Measurements from ENCODE around the gene WNT5A.

WNT5A gene

GRCh38 chr3:55512571-55513343, 25.7 kb upstream of the WNT5A start:
- Histone ChIP-seq H3K4me2 (ENCODE audit: low read length) (no peak overlapping the region), H4K20me1 (ENCODE audit: insufficient read depth, low read length) (no peaks in the 10 kb centered on the region), H3K9ac (ENCODE audit: low read length) (no peak overlapping the region)

GRCh38 chr3:55511895-55512570, 24.9 kb upstream of the WNT5A start:
- no peaks in the 10 kb centered on the region for H3K9me3 ChIP-seq (ENCODE audit: low read length)
- H4K20me1 ChIP-seq (ENCODE audit: insufficient read depth, low read length): no peaks in the 10 kb centered on the region
- H3K27ac ChIP-seq (ENCODE audit: low read depth, low read length, poor library complexity, severe bottlenecking): no peak overlapping the region
- no peak overlapping the region for H2AFZ ChIP-seq (ENCODE audit: low read length)
- H3F3A ChIP-seq (ENCODE audit: insufficient read depth, low read length): no peaks in the 10 kb centered on the region
- H3K79me2 ChIP-seq (ENCODE audit: insufficient read depth, low read length): no peaks in the 10 kb centered on the region
- no peak overlapping the region for H3K9ac ChIP-seq (ENCODE audit: low read length)
- no peak overlapping the region for H3K4me3 ChIP-seq (ENCODE audit: low read depth, low read length, poor library complexity, severe bottlenecking)
- H3K27me3 ChIP-seq (ENCODE audit: insufficient read depth, low read length): no peaks in the 10 kb centered on the region; the same call in 1 of the 2 replicates
- no peaks in the 10 kb centered on the region for H3K9me2 ChIP-seq (ENCODE audit: low read depth, low read length)
- no peaks in the 10 kb centered on the region for H3K36me3 ChIP-seq (ENCODE audit: insufficient read depth, low read length)
- no peaks in the 10 kb centered on the region for H3K4me1 ChIP-seq (ENCODE audit: insufficient read depth, low read length, severe bottlenecking)
- TF ChIP-seq EZH2 (IDR thresholded peaks at IDR 0.05; ENCODE audit: borderline replicate concordance, low read length) (no peak), CTCF (IDR thresholded peaks at IDR 0.05; ENCODE audit: low read length) (no peak)
- no peak overlapping the region for H3K4me2 ChIP-seq (ENCODE audit: low read length)

More at GRCh38 chr3:55512571-55513343, 25.7 kb upstream of the WNT5A start:
- Histone ChIP-seq H3K27ac (ENCODE audit: low read depth, low read length, poor library complexity, severe bottlenecking) (no peak overlapping the region), H2AFZ (ENCODE audit: low read length) (no peak overlapping the region), H3K27me3 (ENCODE audit: insufficient read depth, low read length) (no peaks in the 10 kb centered on the region; the same call in 1 of the 2 replicates), H3F3A (ENCODE audit: insufficient read depth, low read length) (no peaks in the 10 kb centered on the region), H3K4me1 (ENCODE audit: insufficient read depth, low read length, severe bottlenecking) (no peaks in the 10 kb centered on the region), H3K9me3 (ENCODE audit: low read length) (no peaks in the 10 kb centered on the region), H3K36me3 (ENCODE audit: insufficient read depth, low read length) (no peaks in the 10 kb centered on the region), H3K4me3 (ENCODE audit: low read depth, low read length, poor library complexity, severe bottlenecking) (no peak overlapping the region), H3K79me2 (ENCODE audit: insufficient read depth, low read length) (no peaks in the 10 kb centered on the region), H3K9me2 (ENCODE audit: low read depth, low read length) (no peaks in the 10 kb centered on the region)
- TF ChIP-seq CTCF (IDR thresholded peaks at IDR 0.05; ENCODE audit: low read length) (no peak), EZH2 (IDR thresholded peaks at IDR 0.05; ENCODE audit: borderline replicate concordance, low read length) (no peak)

GRCh38 chr3:55508335-55508734, 21.2 kb upstream of the WNT5A start:
- Histone ChIP-seq H3K36me3 (ENCODE audit: insufficient read depth, low read length) (no peaks in the 10 kb centered on the region), H3K9me3 (ENCODE audit: low read length) (no peaks in the 10 kb centered on the region), H3K27ac (ENCODE audit: low read depth, low read length, poor library complexity, severe bottlenecking) (no peak overlapping the region), H3K79me2 (ENCODE audit: insufficient read depth, low read length) (no peaks in the 10 kb centered on the region), H3K4me3 (ENCODE audit: low read depth, low read length, poor library complexity, severe bottlenecking) (no peak overlapping the region), H3K4me1 (ENCODE audit: insufficient read depth, low read length, severe bottlenecking) (peaks cover 10% of the 10 kb centered on the region), H2AFZ (ENCODE audit: low read length) (no peak overlapping the region), H4K20me1 (ENCODE audit: insufficient read depth, low read length) (no peaks in the 10 kb centered on the region), H3K4me2 (ENCODE audit: low read length) (no peak overlapping the region), H3F3A (ENCODE audit: insufficient read depth, low read length) (no peaks in the 10 kb centered on the region), H3K27me3 (ENCODE audit: insufficient read depth, low read length) (no peaks in the 10 kb centered on the region), H3K9me2 (ENCODE audit: low read depth, low read length) (no peaks in the 10 kb centered on the region), H3K9ac (ENCODE audit: low read length) (no peak overlapping the region)
- TF ChIP-seq EZH2 (IDR thresholded peaks at IDR 0.05; ENCODE audit: borderline replicate concordance, low read length): no peak
- no peak for TF ChIP-seq CTCF (IDR thresholded peaks at IDR 0.05; ENCODE audit: low read length)

All from OCI-LY1 (cell line).